GM18907 (cell line): ENCODE data around the gene PCNX2.

ENCODE experiments used
- ATAC-seq: cut with Tn5 transposase; IDR thresholded peaks from one replicate; pipeline ENCODE4 v1.9.1; 2021; ENCODE audit warnings: mild to moderate bottlenecking, moderate library complexity; ENCODE audit not compliant: unreplicated experiment

Gene PCNX2

DNA sequence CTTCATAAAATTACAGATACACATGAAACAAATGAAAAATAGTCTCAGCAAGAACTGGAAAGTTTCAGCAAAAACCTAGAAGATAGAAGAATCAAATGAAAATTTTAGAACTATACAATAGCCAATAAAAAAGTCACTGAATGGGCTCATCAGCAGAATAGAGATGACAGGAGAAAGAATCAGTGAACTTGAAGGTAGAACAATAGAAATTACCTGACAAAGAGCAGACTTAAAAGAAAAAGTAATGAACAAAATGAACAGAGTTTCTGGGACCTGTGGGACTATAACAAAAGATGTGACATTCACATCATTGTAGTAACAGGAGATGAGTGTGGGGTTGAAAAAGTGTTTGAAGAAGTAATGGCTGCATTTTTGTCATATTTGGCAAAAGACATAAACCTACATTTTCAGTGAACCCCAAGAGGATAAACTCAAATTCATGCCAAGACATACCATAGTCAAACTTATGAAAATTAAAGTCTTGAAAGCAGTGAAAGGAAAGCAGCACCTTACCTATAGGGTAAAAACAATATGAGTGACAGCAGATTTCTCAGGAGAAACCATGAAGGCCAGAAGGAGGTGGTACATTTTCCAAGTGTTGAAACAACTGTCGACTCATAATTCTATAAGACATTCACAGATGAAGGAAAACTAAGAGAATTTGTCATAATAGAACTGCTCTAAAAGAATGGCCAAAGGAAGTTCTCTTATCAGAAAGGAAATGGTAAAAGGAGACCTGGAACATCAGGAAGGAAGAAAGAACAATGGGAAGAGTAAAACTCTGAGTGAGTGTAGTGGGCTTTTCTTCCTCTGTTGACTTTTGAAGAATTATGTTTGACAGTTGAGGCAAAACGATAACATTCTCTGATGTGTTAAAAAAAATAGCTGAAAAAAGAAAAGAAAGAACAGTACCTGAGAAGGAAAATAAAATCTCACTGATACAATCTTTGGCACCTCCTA lies 321.6 kb downstream of the PCNX2 start:
- no peak for ATAC-seq

DNA sequence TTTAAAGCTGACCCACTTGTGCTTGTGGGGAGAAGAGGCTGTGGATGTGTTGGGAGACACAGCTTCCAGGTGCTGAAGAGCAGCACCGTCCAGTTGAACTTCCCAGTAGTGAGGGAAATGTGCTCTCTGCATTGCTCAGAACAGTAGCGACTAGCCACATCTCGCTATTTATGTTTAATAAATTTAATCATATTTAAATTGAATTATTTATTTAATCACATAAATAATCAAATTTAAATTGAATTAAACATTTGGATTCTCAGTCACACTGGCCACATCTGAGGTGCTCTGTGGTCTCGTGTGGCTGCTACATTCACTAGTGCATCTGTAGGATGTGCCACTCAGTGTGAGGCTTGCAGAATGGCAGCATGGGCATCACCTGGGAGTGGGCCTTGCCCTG lies 325.0 kb downstream of the PCNX2 start:
- no peak for ATAC-seq

DNA sequence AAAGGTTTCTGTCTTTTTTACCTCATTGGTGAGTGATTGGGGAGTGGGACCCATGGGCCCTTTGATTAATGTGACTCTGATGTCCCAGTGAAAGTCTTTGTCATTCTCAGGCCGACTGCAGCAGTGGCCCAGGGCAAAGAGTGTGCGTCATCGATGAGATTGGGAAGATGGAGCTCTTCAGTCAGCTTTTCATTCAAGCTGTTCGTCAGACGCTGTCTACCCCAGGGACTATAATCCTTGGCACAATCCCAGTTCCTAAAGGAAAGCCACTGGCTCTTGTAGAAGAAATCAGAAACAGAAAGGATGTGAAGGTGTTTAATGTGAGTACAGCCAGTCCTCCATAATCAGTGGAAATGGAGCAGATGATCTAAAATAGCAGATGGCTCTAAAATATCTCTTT lies 325.7 kb downstream of the PCNX2 start:
- no peak for ATAC-seq

DNA sequence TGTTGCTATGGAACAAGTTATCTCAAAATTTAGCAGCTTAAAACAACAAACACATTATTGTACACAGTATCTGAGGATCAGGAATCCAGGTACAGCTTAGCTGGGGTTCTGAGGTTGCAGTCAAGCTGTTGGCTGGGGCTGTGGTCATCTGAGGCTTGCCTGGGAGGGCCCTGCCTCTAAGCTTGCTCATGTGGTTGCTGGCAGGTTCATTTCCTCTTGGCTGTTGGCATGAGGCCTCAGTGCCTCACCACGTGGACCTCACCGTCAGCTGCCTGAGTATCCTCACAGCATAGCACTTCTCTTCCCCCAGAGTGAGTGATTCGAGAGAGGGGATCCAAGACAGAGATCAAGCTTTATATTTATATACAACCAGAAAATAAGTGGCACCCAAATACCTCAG lies 326.6 kb downstream of the PCNX2 start:
- ATAC-seq, result no peak

DNA sequence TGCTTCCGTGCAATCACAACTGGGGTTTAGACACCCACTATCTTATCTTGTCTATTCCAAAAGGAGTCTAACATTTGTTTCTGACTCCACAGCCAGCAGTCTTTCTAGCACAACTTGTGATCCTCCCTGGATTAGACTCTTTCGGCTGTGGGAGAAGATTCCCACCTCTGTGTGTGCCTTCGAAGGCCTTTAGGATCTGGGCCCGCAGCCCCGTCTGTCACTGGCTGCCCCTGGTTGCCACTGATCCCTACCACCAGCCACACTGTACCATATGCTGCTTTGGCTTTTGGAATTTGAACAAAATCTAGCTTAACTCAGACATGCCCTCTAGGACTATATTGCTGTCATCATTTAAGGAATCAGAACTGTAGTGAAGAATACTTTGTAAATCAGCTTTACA lies 327.1 kb downstream of the PCNX2 start:
- no peak for ATAC-seq

DNA sequence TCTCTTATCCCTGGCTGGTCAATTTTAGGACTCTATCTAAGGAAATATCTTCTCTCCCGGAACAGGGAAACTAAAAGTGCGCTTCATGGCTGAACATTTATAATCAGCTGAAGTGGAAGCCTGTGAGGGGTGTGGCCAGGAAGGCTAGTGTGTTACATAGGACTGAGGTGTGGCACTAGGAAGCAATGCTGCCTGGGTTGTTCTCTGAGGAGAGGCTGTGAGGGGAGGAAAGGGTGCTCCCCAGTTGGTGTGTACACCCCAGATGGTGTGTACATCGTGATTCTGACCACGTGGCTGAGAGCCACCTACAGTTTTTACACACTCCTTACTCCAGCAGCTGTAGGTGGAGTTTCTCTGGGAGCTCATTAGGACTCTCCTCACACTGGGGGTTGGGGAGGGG lies 328.9 kb downstream of the PCNX2 start:
- no peak for ATAC-seq

DNA sequence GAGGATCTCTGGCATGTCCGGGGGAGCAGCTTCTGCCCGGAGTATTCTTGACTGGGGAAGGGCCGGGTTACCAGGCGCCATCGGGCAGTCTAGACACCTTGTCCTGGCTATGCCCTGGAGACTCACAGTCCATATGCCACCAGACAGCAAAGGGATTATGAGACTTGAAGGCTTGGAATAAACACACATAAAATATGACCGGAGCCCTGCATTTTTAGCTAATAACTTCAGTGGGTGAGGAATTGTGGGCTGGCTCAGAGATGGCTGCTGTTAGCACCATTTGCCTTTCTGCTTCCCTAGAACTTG lies 329.7 kb downstream of the PCNX2 start:
- ATAC-seq, result no peak

DNA sequence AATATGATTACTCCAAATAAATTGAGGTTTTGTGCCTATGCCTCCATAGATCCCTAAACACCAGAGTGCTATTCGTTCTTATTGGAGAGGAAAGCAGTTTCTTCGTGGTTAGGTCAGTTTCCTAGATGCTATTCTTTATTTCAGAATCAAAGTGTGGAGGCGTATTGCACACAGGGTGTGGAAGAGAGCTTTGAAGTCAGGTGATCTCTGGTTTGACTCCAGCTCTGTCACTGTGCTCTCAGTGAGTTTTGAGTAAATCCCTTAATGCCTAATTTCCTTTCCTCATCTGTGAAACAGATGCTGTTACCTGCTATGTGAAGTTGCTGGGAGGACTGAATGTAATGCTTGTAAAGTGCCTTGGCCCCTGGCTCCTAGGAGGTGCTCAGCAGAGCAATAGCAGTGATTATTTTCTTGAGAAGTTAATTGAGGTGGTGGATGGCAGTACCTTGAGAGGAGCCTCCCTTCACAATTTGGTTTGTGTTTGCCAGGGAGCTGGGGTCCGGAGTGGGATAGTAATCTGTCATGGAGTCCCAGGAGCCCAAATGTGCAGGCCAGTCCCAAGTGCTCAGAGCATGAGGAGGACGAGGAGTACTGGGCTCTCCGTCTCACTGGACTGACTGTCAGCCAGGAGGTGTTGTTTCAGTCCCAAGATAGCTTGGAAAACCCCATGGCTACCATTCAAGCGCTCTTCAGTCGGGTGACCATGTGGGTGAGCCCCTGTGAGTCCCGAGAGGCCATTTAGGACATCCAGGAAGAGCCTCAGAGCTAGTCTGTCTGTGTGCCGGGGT lies 330.2 kb downstream of the PCNX2 start:
- ATAC-seq, result no peak

DNA sequence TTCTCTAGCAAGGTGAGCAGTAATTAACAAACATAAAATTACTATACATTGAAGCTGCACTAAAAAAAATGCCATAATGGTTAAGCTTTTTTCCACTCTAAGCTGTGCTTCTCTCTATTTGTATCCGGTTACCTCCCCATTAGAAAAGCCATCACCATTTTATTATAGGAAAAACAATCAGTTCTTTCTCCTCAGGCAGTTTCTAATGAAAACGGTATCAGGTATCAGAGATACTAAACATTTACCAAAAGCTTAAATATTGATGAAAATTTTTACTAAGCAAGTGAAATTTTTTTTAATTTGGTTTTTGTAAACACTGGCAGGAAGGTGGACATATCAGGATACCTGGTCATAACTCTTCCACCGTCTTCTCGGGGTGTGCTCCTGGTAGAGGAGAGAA lies 330.9 kb downstream of the PCNX2 start:
- ATAC-seq, result no peak

DNA sequence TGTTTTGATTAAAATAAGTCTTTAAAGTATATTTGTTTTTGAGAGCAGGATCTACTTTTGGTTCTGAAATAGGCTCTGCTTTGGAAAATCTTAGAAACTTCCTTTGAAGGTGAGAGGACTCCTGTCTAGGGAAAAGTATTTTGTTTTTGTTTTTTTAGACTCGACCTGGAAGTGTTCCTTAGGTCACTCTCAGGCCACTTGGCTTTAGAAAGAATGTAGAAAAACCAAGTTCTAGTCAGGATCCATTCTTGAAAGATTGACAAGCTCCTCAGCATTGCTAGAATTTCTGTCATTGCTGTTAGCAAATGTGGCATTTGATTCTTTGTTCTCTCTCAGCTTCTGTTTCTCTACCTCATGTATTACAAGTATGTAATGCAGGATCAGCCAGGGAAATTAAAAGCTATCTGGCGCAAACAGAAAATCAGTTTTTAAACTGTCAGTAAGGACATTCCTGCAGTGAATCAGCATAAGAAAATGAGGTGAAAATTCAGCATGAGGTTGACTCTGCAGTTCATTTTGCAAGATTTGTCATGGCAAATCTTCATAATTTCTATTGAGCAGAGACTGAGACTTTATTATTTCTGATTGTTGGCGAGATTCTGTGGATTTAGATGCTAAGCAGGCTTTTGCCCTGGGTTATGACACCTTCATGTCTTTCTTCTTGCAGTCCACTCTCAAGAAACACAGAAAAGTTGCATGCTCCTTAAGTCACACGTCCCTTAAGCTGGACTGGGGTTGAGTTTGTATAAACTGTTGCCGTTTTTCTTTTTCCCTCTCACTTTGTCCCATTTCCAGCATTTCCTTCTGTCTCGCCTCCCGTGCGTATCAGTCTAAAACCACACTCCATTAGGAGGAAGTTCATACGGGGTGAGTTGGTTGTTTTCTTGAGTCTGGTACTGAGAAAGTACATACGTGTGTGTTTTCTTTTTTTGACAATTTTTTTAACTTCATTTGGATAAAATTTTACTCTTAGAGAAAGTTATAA lies 332.5 kb downstream of the PCNX2 start:
- no peak for ATAC-seq

DNA sequence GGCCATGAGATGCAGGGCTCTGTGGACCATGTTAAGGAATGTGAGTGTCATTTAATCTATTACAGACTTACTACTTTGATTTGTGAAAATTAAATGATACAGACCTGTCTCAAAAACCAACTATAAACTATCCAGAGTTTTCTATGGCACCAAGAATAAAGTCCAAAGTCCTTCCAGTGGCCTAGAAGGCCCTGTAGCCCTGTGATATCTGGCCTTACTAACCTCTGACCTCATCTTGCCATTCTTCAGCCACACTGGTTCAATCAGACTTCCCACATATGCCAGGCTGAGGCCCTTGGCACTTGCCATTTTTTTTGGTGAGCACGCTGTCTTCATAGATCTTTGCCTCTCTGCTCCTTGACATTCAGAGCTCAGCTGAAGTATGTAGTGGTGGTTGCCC lies 337.5 kb downstream of the PCNX2 start:
- no peak for ATAC-seq

DNA sequence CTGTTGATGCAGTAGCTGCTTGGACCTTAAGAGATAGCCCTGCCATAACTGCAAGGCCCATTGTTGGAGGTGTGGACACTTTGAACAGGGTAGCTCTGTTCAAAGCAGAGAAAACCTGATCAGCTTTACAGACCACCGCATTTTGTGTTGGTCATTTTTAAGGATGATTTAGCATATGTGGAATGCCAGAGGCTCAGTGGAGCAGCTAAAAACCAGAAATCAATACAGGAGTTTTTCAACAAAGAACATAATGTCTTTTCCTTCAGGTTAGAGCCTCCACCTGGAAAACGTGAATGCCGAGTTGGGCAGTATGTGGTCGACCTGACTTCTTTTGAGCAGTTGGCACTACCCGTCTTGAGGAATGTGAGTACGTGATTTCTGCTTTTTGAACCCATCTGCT lies 339.4 kb downstream of the PCNX2 start:
- no peak for ATAC-seq

DNA sequence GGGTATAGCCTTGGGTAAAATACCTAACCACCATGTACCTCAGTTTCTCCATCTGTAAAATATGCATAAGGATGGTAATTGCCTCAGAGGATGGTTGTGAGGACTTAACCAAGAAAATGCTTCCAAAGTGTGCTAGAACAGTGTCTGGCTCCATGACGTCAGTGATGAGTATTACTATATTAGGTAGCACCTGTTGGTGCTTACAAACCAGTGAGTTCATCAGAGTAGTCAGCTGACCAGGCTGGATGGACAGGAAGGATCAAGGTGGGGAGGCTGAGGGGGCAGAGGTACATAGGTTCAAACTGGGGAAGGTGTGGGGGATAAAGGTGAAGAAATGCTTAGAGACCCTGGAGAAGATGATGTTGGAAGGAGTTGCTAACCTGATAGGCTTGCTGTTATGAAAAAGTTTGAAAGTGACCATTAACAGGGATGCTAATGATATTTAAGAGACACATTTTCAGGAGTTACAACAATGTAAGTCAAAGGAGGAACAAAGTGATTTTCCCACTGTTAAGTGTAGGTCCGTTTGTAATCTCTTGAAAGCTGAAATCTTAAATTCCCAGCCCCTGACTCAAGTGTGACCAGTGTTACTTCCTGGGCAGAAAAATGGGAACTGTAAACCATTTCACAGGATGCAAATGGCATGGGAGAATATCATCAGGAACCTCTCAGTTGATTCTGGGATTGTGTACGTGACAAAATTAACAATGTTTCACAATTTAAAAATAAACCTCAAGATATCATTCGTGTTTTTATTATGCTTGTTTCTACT lies 340.7 kb downstream of the PCNX2 start:
- ATAC-seq, result no peak

DNA sequence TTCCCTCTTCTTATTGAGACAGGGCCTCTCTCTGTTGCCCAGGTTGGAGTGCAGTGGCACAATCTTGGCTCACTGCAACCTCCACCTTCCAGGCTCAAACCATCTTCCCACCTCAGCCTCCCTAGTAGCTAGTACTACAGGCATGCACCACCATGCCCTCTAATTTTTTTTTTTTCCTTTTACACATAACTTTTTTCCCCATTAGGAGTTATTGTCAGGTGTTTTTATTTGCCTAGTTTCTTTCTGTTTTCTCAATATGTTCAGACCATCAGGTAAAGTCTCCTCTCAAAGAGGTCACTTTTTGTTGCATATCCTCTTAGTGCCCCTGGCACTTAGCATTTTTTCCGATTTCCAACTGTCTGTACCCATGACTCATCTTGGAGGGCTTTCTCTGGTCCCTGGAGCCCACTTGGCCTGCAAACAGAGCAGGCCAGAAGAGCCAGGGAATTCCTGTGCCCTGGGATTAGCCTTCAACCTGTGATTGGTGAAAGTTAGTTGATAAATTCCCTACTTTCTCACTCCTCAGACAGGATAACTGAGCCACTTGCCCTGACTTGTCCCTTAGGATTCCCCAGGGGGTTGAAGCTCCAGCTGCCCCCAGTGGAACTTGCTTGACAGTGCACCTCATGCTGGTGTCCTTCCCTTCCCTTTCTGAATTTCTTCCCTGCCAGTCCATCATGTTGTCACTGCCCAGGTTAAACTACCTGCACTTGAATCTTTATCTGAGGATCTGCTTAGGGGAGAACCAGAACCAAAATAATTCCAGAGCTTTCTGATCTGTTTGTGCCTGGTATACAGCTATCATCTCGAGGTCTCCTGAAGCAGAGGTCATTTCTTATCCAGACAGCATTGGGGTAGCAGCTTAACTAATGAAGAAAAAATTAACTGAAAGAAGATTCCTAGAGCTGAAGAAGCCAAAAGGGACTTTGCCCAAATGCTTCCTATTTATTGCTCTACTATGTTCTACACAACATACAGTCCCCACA lies 342.7 kb downstream of the PCNX2 start:
- ATAC-seq, result peak; percentile 60

DNA sequence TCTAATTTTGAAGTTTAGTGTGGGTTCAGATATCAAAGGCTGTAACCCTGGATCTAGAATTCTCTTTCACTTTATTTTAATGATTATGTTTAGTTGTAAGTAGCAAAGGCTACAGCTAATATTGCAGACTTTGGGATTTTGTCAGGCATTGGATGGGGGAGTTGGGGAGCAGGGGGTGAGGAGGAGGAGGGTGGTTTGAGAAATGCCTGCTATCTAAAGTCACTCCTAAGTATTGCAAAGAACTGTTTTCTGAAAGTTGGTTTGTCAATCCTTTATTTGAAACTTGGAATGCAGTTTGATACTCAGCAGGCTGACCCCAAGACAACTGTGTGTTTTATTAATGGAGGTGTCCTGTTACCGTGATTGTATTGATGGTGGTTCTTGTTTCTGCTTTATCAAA lies 343.9 kb downstream of the PCNX2 start:
- no peak for ATAC-seq

DNA sequence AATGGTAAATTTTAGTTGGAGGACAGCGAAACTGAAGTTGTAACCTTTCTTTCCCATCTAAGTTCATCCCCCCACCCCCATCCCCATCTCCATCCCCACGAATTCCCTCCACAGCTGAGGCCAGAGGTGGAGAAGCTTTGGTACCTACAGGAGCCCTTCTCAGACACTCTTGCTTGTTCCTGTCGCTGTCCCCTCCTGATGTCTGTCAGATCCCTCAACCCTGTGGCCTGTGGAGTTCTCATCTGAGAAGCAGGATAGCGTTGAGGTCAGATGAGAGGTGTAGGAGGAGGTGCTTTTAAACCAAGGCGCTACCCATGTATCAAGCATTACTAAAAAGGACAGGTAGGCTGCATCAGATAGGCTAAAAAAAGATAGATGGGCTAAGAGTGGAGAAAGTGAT lies 344.3 kb downstream of the PCNX2 start:
- no peak for ATAC-seq

DNA sequence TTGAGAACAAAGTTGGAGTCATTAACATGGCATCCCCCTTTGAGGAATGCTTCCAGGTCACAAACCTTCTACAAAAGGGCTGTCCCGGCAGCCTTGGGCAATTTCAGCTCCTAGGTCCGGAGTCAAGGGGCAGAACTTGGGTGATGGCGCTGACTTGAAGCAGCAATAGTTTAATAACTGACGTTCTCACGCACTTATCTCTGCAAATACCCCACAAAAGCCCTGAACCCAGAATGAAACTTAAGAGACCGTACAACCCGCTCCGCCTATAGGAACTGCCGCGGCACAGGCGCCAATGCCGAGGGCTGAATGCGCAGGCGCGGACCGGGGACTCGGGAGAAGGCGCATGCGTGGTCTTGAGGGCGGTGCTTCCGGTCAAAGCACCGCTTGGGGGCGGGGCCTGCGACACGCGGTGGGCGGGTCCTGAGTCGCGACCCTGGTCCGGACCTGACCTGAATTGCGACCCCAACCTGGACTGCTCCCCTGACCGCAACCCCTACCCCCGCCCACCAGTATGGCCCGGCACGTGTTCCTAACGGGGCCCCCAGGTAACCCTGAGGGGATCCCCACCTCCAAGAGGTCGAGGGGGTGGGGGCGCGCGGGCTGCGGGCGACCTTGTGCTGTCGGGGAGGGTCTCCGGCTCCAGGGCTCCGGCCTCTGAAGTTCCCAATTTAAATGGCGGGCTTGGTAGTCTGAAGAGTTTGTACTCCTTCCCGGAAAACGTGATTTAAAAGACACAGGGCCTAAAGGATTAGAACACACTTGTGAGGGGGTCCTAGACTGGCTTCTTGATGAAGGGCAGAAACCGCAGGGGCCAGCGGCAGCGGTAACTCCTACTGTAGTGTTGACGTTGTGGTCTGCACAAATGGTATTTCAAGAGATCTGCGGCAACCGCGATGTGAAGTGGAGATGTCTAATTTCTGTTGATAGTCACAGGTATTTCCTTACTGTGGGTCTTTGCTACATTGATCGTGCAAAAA lies 345.0 kb downstream of the PCNX2 start, which contains the start of gene NTPCR:
TSS of gene NTPCR (plus strand) at position 415 of the 980 bp plus-strand sequence. CDS start at position 515, 100 bp downstream.
- ATAC-seq, result peak; percentile 84
